Hindlimb muscle (tissue), 1 donor: ENCODE measurements around the gene PLEKHM1. TPM values are rescaled to one million over a fixed set of nuclear protein-coding genes. Genes with fewer than 3 reads are reported as not detected.
"Not testable (repeated sequence)": the region's sequence is repeated elsewhere in the genome, so short reads cannot be mapped to it uniquely, and the experiment has no call there.

Experiments
- DNase-seq: peaks from one replicate; pipeline ENCODE4 v3.0.0-alpha.2; 2013
- polyA plus RNA-seq: library from polyadenylated mRNA; unstranded; fragments of 120-200 nt; gene quantifications from one replicate; pipeline ENCODE4 v1.2.1, GENCODE V29; 2013; ENCODE audit not compliant: insufficient read length

The PLEKHM1 gene
- polyA plus RNA-seq, 1 donor = 13.3 TPM

GRCh38 chr17:45441526-45442310 lies 48.8 kb downstream of the PLEKHM1 start:
- DNase-seq = no peak

- not testable (repeated sequence) for DNase-seq
Measured at GRCh38 chr17:45440839-45441515, 49.5 kb downstream of the PLEKHM1 start.

GRCh38 chr17:45440161-45440778 lies 50.3 kb downstream of the PLEKHM1 start:
- no peak for DNase-seq

- DNase-seq = no peak
Measured at GRCh38 chr17:45438931-45439610, 51.5 kb downstream of the PLEKHM1 start.

GRCh38 chr17:45437465-45438283 lies 52.8 kb downstream of the PLEKHM1 start:
- no peak for DNase-seq

GRCh38 chr17:45436625-45437464 lies 53.7 kb downstream of the PLEKHM1 start:
- DNase-seq = no peak

- no peak for DNase-seq
Measured at GRCh38 chr17:45436161-45436560, 54.4 kb downstream of the PLEKHM1 start.

- no peak for DNase-seq
Measured at GRCh38 chr17:45435481-45435880, 55.0 kb downstream of the PLEKHM1 start.

- no peak for DNase-seq
Measured at GRCh38 chr17:45433159-45433535, 57.4 kb downstream of the PLEKHM1 start.

- no peak for DNase-seq
Measured at GRCh38 chr17:45432405-45433158, 57.9 kb downstream of the PLEKHM1 start, which contains the start of gene ARHGAP27. TSS of gene ARHGAP27 (minus strand) at chr17:45432870. CDS start at chr17:45430279, 2,591 bp downstream.

- peak; percentile 54 for DNase-seq
Measured at GRCh38 chr17:45431531-45432404, 58.8 kb downstream of the PLEKHM1 start.

- no peak for DNase-seq
Measured at GRCh38 chr17:45430738-45431530, 59.6 kb downstream of the PLEKHM1 start.

GRCh38 chr17:45430006-45430737 lies 60.3 kb downstream of the PLEKHM1 start:
- no peak for DNase-seq

GRCh38 chr17:45429339-45430005 lies 61.0 kb downstream of the PLEKHM1 start:
- DNase-seq = no peak

- DNase-seq = no peak
Measured at GRCh38 chr17:45428931-45429338, 61.6 kb downstream of the PLEKHM1 start.

GRCh38 chr17:45428050-45428617 lies 62.4 kb downstream of the PLEKHM1 start:
- DNase-seq = peak; percentile 58
